ENCODE data around the gene TMEM259. TPM values are rescaled to one million over a fixed set of nuclear protein-coding genes. Genes with fewer than 3 reads are reported as not detected.

TMEM259 gene
- total RNA-seq, 2 donors from 2014 or later: 183 to 267 TPM

DNA sequence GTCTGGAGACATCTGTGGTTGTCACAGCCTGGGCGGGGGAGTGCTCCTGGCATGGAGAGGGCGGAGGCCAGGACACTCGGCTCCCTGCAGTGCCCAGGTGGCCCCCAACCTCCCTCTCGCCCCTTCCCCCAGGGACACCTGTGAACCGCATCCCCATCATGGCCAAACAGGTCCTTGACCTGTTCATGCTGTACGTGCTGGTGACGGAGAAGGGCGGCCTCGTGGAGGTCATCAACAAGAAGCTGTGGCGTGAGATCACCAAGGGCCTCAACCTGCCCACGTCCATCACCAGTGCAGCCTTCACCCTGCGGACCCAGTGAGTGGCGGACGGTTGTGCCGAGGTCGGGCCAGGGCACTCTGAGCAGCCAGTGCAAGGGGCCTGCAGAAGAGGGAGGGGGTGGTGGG, 56.8 kb downstream of the TMEM259 start:
- ATAC-seq (ENCODE audit: insufficient number of reproducible peaks, low FRiP score, low read depth) (no peak), DNase-seq (ENCODE audit: low spot score) (no peak)
- TF ChIP-seq, protein P1, sequence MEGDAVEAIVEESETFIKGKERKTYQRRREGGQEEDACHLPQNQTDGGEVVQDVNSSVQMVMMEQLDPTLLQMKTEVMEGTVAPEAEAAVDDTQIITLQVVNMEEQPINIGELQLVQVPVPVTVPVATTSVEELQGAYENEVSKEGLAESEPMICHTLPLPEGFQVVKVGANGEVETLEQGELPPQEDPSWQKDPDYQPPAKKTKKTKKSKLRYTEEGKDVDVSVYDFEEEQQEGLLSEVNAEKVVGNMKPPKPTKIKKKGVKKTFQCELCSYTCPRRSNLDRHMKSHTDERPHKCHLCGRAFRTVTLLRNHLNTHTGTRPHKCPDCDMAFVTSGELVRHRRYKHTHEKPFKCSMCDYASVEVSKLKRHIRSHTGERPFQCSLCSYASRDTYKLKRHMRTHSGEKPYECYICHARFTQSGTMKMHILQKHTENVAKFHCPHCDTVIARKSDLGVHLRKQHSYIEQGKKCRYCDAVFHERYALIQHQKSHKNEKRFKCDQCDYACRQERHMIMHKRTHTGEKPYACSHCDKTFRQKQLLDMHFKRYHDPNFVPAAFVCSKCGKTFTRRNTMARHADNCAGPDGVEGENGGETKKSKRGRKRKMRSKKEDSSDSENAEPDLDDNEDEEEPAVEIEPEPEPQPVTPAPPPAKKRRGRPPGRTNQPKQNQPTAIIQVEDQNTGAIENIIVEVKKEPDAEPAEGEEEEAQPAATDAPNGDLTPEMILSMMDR (IDR thresholded peaks at IDR 0.05): no peak
- H3K36me3 ChIP-seq: peaks cover 4% of the 10 kb centered on the region
- H3K4me3 ChIP-seq: no peak overlapping the region
- no peaks in the 10 kb centered on the region for H3K27me3 ChIP-seq (replicated peaks; ENCODE audit: insufficient read depth)
- no peaks in the 10 kb centered on the region for H3K4me1 ChIP-seq (ENCODE audit: control insufficient read depth in 1 of 2, low read depth in 2 of 2)
- H3K9me3 ChIP-seq: no peaks in the 10 kb centered on the region
- no peak overlapping the region for H3K27ac ChIP-seq

DNA sequence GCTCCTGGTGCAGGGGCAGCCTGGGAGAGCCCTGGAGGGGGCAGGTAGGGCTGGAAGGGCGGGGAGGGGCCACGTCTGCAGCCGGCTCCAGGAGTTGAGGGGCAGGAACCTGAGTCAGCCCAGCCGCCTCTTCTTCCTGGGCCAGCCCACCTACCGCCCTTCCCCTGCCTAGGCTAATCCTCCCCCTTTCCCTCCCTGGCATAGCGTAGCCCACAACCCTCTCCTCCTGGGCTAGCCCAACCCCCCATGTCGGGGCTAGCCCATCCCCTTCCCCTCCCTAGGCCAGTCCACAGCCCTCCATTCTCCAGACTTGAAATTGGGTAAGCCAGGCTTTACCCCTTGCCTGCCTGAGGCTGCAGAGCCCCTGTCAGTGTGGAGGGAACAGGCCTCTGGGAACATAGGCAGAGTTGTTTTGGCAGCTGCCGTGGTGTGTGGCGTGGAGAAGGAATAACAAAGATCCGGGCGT, 57.4 kb downstream of the TMEM259 start:
- ATAC-seq (ENCODE audit: insufficient number of reproducible peaks, low FRiP score, low read depth): no peak
- TF ChIP-seq, protein P1 (IDR thresholded peaks at IDR 0.05): no peak
- H3K36me3 ChIP-seq: peaks cover 3% of the 10 kb centered on the region
- no peaks in the 10 kb centered on the region for H3K27me3 ChIP-seq (replicated peaks; ENCODE audit: insufficient read depth)
- no peaks in the 10 kb centered on the region for H3K4me1 ChIP-seq (ENCODE audit: control insufficient read depth in 1 of 2, low read depth in 2 of 2)
- H3K27ac ChIP-seq: no peak overlapping the region
- H3K9me3 ChIP-seq: no peaks in the 10 kb centered on the region
- H3K4me3 ChIP-seq: no peak overlapping the region
- DNase-seq (ENCODE audit: low spot score): no peak

DNA sequence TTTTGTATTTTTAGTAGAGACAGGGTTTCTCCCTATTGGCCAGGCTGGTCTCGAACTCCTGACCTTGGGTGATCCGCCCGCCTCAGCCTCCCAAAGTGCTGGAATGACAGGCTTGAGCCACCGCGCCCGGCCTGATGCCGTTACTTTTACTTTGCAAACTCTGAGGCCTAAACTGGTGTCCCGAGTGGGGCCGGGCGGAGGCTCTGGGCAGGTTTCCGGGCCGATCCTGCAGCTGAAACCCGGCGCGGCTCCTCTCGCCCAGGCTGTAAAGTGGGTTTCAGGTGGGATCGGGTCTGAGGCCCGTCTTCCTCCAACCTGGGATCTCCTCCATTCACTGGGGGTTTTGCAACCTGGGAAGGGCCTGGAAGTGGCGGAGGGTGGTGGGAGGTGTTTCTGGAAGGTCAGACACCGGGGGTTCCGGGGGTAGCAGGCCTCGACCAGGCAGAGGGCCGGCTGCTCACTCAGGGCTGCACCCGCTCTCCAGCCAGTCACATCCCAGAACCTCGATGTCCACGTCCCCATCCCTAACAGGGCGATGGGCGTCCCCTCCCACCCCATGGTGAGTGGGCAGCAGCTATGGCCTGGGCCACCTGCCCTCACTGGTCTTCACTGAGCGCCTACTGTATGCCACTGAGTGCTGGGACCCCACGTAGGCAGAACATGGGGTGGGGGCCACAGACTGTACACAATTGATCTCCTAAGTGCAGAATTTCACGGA, 58.1 kb downstream of the TMEM259 start:
- no peaks in the 10 kb centered on the region for H3K9me3 ChIP-seq
- no peaks in the 10 kb centered on the region for H3K4me1 ChIP-seq (ENCODE audit: control insufficient read depth in 1 of 2, low read depth in 2 of 2)
- no peaks in the 10 kb centered on the region for H3K27me3 ChIP-seq (replicated peaks; ENCODE audit: insufficient read depth)
- no peak overlapping the region for H3K4me3 ChIP-seq
- H3K27ac ChIP-seq: no peak overlapping the region
- TF ChIP-seq, protein P1 (IDR thresholded peaks at IDR 0.05): no peak
- DNase-seq (ENCODE audit: low spot score) (no peak), ATAC-seq (ENCODE audit: insufficient number of reproducible peaks, low FRiP score, low read depth) (no peak)
- H3K36me3 ChIP-seq: no peaks in the 10 kb centered on the region

DNA sequence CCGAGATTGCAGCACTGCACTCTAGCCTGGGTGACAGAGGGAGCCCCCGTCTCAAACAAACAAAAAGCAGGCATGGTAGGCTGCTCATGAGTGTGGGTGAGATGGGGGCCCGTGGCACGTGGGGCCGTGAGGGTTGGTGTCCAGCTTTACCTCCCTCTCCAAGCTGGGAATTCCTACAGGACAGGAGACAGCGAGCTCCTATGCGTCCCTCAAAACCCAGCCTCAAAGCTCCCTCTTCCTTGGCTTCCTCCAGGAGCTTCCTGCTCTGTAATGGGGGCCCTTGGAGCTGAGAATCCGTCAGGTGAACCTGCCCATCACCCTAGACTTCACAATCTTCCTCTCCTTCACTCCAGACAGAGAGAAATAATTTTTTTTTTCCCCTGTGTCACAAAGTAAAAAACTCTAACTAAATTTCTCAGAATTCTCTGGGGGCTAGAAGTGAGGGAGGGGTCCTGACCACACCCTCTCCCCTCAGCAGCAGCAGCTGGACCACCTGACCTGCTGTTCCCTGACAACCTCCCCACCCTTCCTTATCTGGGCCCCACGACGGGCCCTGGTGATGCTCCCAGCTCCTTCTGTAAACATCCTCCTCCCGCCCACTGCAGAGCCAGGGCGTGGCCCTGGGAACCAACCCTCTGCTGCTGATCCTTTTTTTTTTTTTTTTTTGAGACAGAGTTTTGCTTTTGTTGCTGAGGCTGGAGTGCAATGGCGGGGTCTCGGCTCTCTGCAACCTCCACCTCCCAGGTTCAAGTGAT, 58.9 kb downstream of the TMEM259 start:
- TF ChIP-seq, protein P1 (IDR thresholded peaks at IDR 0.05): no peak
- no peak for ATAC-seq (ENCODE audit: insufficient number of reproducible peaks, low FRiP score, low read depth)
- no peak for DNase-seq (ENCODE audit: low spot score)
- Histone ChIP-seq H3K27me3 (replicated peaks; ENCODE audit: insufficient read depth) (no peaks in the 10 kb centered on the region), H3K4me1 (ENCODE audit: control insufficient read depth in 1 of 2, low read depth in 2 of 2) (no peaks in the 10 kb centered on the region), H3K4me3 (no peak overlapping the region), H3K36me3 (no peaks in the 10 kb centered on the region), H3K9me3 (no peaks in the 10 kb centered on the region), H3K27ac (no peak overlapping the region)

DNA sequence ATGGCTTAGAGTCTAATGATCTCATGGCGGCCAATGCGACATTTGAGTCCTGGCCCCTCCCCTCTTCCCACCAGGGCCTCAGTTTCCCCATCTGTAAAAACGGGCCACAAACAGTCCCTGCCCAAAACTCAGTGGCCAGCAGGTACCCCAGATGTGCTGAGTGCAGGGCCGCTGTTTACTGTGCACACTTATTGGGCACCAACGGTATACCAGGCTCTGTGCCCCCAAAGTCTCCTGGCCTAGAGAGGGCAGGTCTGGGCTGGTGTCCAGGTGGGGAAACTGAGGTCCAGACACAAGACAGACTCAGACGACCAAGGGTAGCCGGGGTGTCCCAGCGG, 60.4 kb downstream of the TMEM259 start:
- ATAC-seq (ENCODE audit: insufficient number of reproducible peaks, low FRiP score, low read depth) (no peak), DNase-seq (ENCODE audit: low spot score) (no peak)
- H3K27me3 ChIP-seq (replicated peaks; ENCODE audit: insufficient read depth): no peaks in the 10 kb centered on the region
- no peak overlapping the region for H3K4me3 ChIP-seq
- H3K36me3 ChIP-seq: no peaks in the 10 kb centered on the region
- H3K4me1 ChIP-seq (ENCODE audit: control insufficient read depth in 1 of 2, low read depth in 2 of 2): no peaks in the 10 kb centered on the region
- TF ChIP-seq, protein P1 (IDR thresholded peaks at IDR 0.05): no peak
- H3K27ac ChIP-seq: no peak overlapping the region
- no peaks in the 10 kb centered on the region for H3K9me3 ChIP-seq

All from thoracic aorta (tissue), 2 donors.